ENCODE data around the gene RNASET2. TPM values are rescaled to one million over a fixed set of nuclear protein-coding genes. Genes with fewer than 3 reads are reported as not detected.

Gene RNASET2
- total and polyA plus RNA-seq, 2 experiments from 2014 or later, result 144 to 266 TPM

DNA sequence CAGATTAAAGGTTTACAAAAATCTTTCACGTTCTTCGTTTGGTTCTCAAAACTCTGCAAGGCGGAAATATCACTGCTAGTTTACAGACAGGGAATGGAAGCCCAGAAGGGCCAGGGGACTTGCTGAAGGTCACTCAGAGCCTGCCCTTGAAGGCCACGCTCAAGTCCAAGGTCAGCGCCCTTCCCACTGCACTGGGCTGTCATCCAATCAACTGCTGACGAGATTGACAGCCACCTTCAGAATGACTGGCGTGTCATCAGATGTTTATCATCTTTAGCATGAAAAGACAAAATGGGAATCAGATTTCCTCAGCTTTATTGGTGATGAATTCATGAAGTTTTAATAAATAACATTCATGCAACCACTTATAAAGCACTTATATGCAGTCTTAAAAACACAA is 16.5 kb downstream of the RNASET2 start:
- Histone ChIP-seq H2AFZ (no peak overlapping the region), H3K4me1 (ENCODE audit: insufficient read depth) (no peaks in the 10 kb centered on the region), H3K27me3 (no peaks in the 10 kb centered on the region), H3K79me2 (no peaks in the 10 kb centered on the region), H3K9me2 (replicated peaks; ENCODE audit: insufficient read depth) (no peaks in the 10 kb centered on the region), H3K36me3 (replicated peaks; ENCODE audit: insufficient read depth, low read depth) (no peaks in the 10 kb centered on the region), H3K4me3 (no peak overlapping the region), H3K27ac (no peak overlapping the region), H3K4me2 (no peak overlapping the region), H4K20me1 (ENCODE audit: insufficient read depth, poor library complexity, severe bottlenecking) (no peaks in the 10 kb centered on the region), H3K9me3 (ENCODE audit: low read depth) (no peaks in the 10 kb centered on the region)
- DNase-seq (ENCODE audit: low spot score), result no peak
- no peak for TF ChIP-seq EZH2 (IDR thresholded peaks at IDR 0.05; ENCODE audit: borderline replicate concordance)
- TF ChIP-seq EZH2phosphoT487 (IDR thresholded peaks at IDR 0.05; ENCODE audit: low read depth, severe bottlenecking, unreplicated experiment), result no peak
- TF ChIP-seq, protein P1, sequence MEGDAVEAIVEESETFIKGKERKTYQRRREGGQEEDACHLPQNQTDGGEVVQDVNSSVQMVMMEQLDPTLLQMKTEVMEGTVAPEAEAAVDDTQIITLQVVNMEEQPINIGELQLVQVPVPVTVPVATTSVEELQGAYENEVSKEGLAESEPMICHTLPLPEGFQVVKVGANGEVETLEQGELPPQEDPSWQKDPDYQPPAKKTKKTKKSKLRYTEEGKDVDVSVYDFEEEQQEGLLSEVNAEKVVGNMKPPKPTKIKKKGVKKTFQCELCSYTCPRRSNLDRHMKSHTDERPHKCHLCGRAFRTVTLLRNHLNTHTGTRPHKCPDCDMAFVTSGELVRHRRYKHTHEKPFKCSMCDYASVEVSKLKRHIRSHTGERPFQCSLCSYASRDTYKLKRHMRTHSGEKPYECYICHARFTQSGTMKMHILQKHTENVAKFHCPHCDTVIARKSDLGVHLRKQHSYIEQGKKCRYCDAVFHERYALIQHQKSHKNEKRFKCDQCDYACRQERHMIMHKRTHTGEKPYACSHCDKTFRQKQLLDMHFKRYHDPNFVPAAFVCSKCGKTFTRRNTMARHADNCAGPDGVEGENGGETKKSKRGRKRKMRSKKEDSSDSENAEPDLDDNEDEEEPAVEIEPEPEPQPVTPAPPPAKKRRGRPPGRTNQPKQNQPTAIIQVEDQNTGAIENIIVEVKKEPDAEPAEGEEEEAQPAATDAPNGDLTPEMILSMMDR (IDR thresholded peaks at IDR 0.05; ENCODE audit: poor library complexity), result no peak
- WGBS (ENCODE audit: low lambda C conversion rate, missing lambda C conversion rate), result 93% methylated on average over 7 of the region's 7 CpGs

GRCh38 chr6:166939345-166939744 is 17.0 kb downstream of the RNASET2 start:
- Histone ChIP-seq H3K4me3 (no peak overlapping the region), H3K27ac (no peak overlapping the region), H3K36me3 (replicated peaks; ENCODE audit: insufficient read depth, low read depth) (no peaks in the 10 kb centered on the region), H3K9me3 (ENCODE audit: low read depth) (no peaks in the 10 kb centered on the region), H3K79me2 (no peaks in the 10 kb centered on the region), H3K4me2 (no peak overlapping the region), H3K27me3 (no peaks in the 10 kb centered on the region), H3K9me2 (replicated peaks; ENCODE audit: insufficient read depth) (no peaks in the 10 kb centered on the region), H3K4me1 (ENCODE audit: insufficient read depth) (no peaks in the 10 kb centered on the region), H2AFZ (no peak overlapping the region), H4K20me1 (ENCODE audit: insufficient read depth, poor library complexity, severe bottlenecking) (no peaks in the 10 kb centered on the region)
- TF ChIP-seq EZH2 (IDR thresholded peaks at IDR 0.05; ENCODE audit: borderline replicate concordance) (no peak), EZH2phosphoT487 (IDR thresholded peaks at IDR 0.05; ENCODE audit: low read depth, severe bottlenecking, unreplicated experiment) (no peak)
- TF ChIP-seq, protein P1 (IDR thresholded peaks at IDR 0.05; ENCODE audit: poor library complexity), result no peak
- DNase-seq (ENCODE audit: low spot score), result no peak
- WGBS (ENCODE audit: low lambda C conversion rate, missing lambda C conversion rate), result 82% methylated on average over 4 of the region's 4 CpGs

- H3K4me3 ChIP-seq, result no peak overlapping the region
- H3K36me3 ChIP-seq (replicated peaks; ENCODE audit: insufficient read depth, low read depth), result no peaks in the 10 kb centered on the region
- no peak for DNase-seq (ENCODE audit: low spot score)
- H3K4me2 ChIP-seq, result no peak overlapping the region
- H3K27ac ChIP-seq, result no peak overlapping the region
- H3K79me2 ChIP-seq, result no peaks in the 10 kb centered on the region
- H3K9me3 ChIP-seq (ENCODE audit: low read depth), result no peaks in the 10 kb centered on the region
- H3K4me1 ChIP-seq (ENCODE audit: insufficient read depth), result no peaks in the 10 kb centered on the region
- WGBS (ENCODE audit: low lambda C conversion rate, missing lambda C conversion rate), result 96% methylated on average over 8 of the region's 8 CpGs
- H2AFZ ChIP-seq, result no peak overlapping the region
- no peak for TF ChIP-seq EZH2 (IDR thresholded peaks at IDR 0.05; ENCODE audit: borderline replicate concordance)
- TF ChIP-seq EZH2phosphoT487 (IDR thresholded peaks at IDR 0.05; ENCODE audit: low read depth, severe bottlenecking, unreplicated experiment), result no peak
- TF ChIP-seq, protein P1 (IDR thresholded peaks at IDR 0.05; ENCODE audit: poor library complexity), result no peak
- H4K20me1 ChIP-seq (ENCODE audit: insufficient read depth, poor library complexity, severe bottlenecking), result no peaks in the 10 kb centered on the region
- H3K9me2 ChIP-seq (replicated peaks; ENCODE audit: insufficient read depth), result no peaks in the 10 kb centered on the region
- no peaks in the 10 kb centered on the region for H3K27me3 ChIP-seq
Observed at GRCh38 chr6:166938704-166939103, 17.6 kb downstream of the RNASET2 start.

- TF ChIP-seq EZH2 (IDR thresholded peaks at IDR 0.05; ENCODE audit: borderline replicate concordance) (no peak), EZH2phosphoT487 (IDR thresholded peaks at IDR 0.05; ENCODE audit: low read depth, severe bottlenecking, unreplicated experiment) (no peak)
- TF ChIP-seq, protein P1 (IDR thresholded peaks at IDR 0.05; ENCODE audit: poor library complexity), result no peak
- no peak for DNase-seq (ENCODE audit: low spot score)
- Histone ChIP-seq H3K27ac (no peak overlapping the region), H3K36me3 (replicated peaks; ENCODE audit: insufficient read depth, low read depth) (no peaks in the 10 kb centered on the region), H2AFZ (no peak overlapping the region), H3K9me2 (replicated peaks; ENCODE audit: insufficient read depth) (no peaks in the 10 kb centered on the region), H3K4me1 (ENCODE audit: insufficient read depth) (no peaks in the 10 kb centered on the region), H4K20me1 (ENCODE audit: insufficient read depth, poor library complexity, severe bottlenecking) (no peaks in the 10 kb centered on the region), H3K27me3 (no peaks in the 10 kb centered on the region), H3K4me2 (no peak overlapping the region), H3K9me3 (ENCODE audit: low read depth) (no peaks in the 10 kb centered on the region), H3K4me3 (no peak overlapping the region), H3K79me2 (no peaks in the 10 kb centered on the region)
- WGBS (ENCODE audit: low lambda C conversion rate, missing lambda C conversion rate), result 80% methylated on average over 12 of the region's 12 CpGs
Observed at GRCh38 chr6:166938150-166938549, 18.2 kb downstream of the RNASET2 start.

Data from hepatocyte (in vitro differentiated cells).